ENCODE measurements around the gene KCNH8.

- TF ChIP-seq CTCF (IDR thresholded peaks at IDR 0.05) (no peak), POLR2A (IDR thresholded peaks at IDR 0.05) (no peak)
Observed at GRCh38 chr3:19576343-19576742, 428.0 kb downstream of the KCNH8 start.

All from right lobe of liver (tissue), 4 donors.